ENCODE measurements around the gene ECSIT.

GRCh38 chr19:11456659-11457058 lies 72.3 kb downstream of the ECSIT start:
- TF ChIP-seq CTCF (IDR thresholded peaks at IDR 0.05) (no peak), POLR2A (IDR thresholded peaks at IDR 0.05) (no peak)

Data from adrenal gland (tissue), 5 donors.